HG02763 (cell line): ENCODE data around the gene ZNF646.
A peak's percentile ranks its signal among the peaks of the same experiment; 100 is the strongest.

Source experiments
- ATAC-seq: cut with Tn5 transposase; IDR thresholded peaks from one replicate; pipeline ENCODE4 v1.9.1; 2021; ENCODE audit warnings: mild to moderate bottlenecking, moderate library complexity; ENCODE audit not compliant: unreplicated experiment

Gene ZNF646

DNA sequence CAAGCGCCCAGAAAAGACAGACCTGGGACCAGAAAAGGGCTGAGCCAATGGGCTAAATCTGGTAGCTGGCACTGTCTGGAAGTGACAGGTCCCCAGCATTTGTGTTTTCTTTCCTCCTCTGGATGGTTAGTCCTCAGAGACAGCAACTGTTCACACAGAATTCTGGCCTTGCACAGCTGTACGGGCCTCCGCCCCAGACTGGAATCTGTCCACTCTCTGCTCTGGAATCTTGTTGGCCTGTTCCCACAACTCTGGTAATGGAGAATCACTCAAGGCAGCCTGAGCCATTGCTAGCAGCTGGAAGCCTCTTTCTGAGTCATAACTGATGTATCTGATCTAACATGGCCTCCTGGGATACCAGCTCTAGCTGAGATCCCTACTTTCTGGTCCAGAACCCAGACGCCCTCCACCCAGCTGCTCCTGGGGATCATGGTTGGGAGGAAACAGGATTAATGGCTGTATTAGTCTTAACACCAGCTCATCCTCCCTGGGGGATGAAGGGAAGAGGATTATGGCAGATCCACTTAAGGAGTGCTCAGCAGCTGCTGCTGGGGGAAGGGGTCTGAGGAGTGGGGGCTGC lies 9.2 kb upstream of the ZNF646 start:
- ATAC-seq: no peak

- ATAC-seq: no peak
Observed at GRCh38 chr16:31067342-31067741, 6.9 kb upstream of the ZNF646 start.

GRCh38 chr16:31071861-31072260 lies 2.4 kb upstream of the ZNF646 start:
- ATAC-seq: no peak

GRCh38 chr16:31072540-31073141 lies 1.6 kb upstream of the ZNF646 start:
- peak; percentile 1 for ATAC-seq

- ATAC-seq: peak; percentile 53
Observed at GRCh38 chr16:31073142-31073969, 866 bp upstream of the ZNF646 start.

GRCh38 chr16:31074814-31075183 lies 577 bp downstream of the ZNF646 start:
- ATAC-seq: no peak

DNA sequence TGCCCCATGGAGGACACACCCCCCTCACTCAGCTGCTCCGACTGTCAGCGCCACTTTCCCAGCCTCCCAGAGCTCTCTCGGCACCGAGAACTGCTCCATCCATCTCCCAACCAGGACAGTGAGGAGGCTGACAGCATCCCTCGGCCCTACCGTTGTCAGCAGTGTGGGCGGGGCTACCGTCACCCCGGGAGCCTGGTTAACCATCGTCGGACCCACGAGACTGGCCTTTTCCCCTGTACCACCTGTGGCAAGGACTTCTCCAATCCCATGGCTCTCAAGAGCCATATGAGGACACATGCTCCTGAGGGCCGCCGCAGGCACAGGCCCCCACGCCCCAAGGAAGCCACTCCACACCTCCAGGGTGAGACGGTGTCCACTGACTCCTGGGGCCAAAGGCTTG lies 2.1 kb downstream of the ZNF646 start:
- ATAC-seq: no peak

DNA sequence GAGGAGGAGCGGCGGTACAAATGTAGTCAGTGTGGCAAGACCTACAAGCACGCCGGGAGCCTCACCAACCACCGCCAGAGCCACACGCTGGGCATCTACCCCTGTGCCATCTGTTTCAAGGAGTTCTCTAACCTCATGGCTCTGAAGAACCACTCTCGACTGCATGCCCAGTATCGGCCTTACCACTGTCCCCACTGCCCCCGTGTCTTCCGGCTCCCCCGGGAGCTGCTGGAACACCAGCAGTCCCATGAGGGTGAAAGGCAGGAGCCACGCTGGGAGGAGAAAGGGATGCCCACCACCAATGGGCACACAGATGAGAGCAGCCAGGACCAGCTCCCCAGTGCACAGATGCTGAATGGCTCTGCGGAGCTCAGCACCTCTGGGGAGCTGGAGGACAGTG lies 2.8 kb downstream of the ZNF646 start:
- ATAC-seq: no peak

DNA sequence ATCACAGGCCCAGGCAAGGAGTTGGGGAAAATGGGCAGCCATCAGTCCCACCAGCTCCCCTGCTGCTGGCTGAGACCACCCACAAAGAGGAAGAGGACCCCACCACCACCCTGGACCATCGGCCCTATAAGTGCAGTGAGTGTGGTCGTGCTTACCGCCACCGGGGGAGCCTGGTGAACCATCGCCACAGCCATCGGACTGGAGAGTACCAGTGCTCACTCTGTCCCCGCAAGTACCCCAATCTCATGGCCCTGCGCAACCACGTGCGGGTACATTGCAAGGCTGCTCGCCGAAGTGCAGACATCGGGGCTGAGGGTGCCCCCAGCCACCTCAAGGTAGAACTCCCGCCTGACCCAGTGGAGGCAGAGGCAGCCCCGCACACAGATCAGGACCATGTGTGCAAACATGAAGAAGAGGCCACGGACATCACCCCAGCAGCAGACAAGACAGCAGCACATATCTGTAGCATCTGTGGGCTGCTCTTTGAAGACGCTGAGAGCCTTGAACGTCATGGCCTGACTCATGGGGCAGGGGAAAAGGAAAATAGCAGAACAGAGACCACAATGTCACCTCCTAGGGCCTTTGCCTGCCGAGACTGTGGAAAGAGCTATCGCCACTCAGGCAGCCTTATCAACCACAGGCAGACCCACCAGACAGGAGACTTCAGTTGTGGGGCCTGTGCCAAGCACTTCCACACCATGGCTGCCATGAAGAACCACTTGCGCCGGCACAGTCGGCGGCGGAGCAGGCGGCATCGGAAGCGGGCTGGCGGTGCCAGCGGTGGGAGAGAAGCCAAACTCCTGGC lies 3.6 kb downstream of the ZNF646 start:
- no peak for ATAC-seq

GRCh38 chr16:31078597-31079341 lies 4.5 kb downstream of the ZNF646 start:
- no peak for ATAC-seq

GRCh38 chr16:31079342-31079944 lies 5.2 kb downstream of the ZNF646 start:
- no peak for ATAC-seq

DNA sequence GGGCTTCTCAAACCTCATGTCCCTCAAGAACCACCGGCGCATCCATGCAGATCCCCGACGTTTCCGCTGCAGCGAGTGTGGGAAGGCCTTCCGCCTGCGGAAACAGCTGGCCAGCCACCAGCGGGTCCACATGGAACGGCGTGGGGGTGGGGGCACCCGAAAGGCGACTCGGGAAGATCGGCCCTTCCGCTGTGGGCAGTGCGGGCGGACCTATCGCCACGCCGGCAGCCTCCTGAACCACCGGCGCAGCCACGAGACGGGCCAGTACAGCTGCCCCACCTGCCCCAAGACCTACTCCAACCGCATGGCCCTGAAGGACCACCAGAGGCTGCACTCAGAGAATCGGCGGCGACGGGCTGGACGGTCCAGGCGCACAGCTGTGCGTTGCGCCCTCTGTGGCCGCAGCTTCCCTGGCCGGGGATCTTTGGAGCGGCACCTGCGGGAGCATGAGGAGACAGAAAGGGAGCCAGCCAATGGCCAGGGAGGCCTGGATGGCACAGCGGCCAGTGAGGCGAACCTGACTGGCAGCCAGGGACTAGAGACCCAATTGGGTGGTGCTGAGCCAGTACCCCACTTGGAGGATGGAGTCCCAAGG lies 5.9 kb downstream of the ZNF646 start:
- ATAC-seq: no peak

- ATAC-seq: no peak
Observed at GRCh38 chr16:31080756-31081419, 6.7 kb downstream of the ZNF646 start.

- no peak for ATAC-seq
Observed at GRCh38 chr16:31081428-31082351, 7.5 kb downstream of the ZNF646 start.

DNA sequence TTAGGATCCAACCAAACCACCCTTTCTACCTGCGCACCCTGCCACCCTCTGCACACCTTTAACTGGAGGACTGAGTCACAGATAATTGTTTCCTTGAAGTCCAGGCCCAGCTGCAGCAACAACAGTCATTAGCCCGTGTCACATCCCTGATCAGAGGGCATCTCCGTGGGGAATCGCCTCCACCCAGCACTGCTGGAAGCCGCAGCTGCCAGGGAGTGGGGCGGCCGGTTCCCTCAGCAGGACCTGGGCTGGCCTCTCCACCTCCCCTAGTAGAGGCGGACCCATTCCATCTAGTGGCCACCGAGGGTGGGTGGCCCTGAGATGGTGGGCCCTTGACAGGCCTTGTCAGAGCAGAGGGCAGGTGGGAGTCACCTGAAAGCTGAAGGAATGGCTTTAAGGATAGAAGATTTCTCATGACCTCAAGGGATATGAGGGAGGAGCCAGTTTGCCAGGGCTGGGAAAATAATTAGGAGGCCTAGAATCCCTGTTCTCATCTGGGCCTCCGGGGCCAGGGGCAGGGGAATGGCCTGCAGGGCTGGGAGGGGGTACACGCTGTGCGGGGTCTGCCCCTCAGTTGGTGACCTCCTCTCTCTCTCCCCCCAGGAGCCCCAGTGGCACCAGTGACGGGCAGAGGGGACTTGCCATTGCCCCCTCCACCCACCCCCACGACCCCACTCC lies 8.3 kb downstream of the ZNF646 start:
- no peak for ATAC-seq

- no peak for ATAC-seq
Observed at GRCh38 chr16:31083081-31083480, 8.9 kb downstream of the ZNF646 start.

DNA sequence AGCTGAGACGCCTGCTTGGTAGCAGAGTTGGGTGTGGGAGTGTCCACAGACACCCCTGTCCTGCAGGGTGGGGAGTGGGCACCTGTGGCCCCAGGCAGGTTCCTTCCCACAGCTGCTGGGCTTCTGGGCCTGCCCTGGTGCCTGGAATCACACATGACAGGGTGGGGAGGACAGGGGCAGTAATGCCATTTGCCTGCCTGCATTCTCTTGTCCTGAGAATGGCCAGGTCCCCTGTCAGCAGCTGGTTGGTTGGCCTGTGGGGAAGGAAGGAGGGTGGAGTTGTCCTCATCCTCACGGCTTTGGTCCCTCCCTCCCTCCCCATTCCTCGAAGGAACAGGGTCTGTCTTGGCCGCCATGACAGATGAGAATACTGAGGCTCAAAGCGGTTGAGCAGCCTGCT lies 9.3 kb downstream of the ZNF646 start:
- no peak for ATAC-seq

DNA sequence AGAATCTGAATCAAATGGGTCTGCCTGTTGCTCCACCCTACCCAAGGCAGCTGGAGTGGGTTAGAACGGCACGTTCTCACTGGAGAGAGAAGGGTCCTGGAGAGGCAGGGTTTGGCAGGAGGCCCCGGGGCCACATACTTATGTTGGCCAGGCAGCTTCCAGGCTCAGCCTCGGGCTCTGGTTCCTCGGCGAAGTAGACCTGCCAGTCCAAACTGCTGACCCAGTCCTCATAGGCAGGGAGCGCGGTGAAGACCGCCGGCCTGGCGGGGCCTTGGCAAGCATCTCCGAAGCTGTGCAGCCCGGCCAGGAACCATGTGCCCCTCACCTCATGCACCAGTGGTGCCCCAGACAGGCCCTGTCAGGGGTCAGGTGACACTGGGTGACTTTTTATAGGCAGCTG lies 9.8 kb downstream of the ZNF646 start:
- ATAC-seq: no peak
